ENCODE data around the gene AP2A2. TPM values are rescaled to one million over a fixed set of nuclear protein-coding genes. Genes with fewer than 3 reads are reported as not detected.

The AP2A2 gene
- total RNA-seq, 1 donor from 2014 or later, result 69.7 TPM

DNA sequence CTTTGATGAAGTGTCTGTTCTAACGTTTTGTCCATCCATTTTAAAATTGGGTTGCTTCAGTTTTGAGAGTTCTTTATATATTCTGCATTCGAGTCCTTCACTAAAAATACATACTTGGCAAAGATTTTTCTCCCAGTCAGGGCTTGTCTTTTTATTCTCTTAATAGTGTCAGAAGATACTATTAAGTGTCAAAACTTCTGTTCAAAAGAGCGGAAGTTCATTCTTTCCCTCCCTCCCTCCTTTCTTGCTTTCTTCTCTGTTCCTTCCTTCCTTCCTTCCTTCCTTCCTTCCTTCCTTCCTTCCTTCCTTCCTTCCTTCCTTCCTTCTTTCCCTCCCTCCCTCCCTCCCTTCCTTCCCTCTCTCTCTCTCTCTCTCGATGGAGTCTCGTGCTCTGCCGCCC, 118.5 kb downstream of the AP2A2 start:
- Mint-ChIP-seq H3K4me1 (ENCODE audit: low read depth) (no peaks in the 10 kb centered on the region), H3K4me3 (ENCODE audit: unreplicated experiment) (no peak overlapping the region), H3K36me3 (ENCODE audit: low read depth) (peaks cover 3% of the 10 kb centered on the region), H3K27me3 (ENCODE audit: low read depth) (peaks cover 31% of the 10 kb centered on the region), H3K27ac (ENCODE audit: unreplicated experiment) (no peak overlapping the region), H3K9me3 (ENCODE audit: low read depth) (peaks cover 5% of the 10 kb centered on the region)
- TF ChIP-seq, protein P1, sequence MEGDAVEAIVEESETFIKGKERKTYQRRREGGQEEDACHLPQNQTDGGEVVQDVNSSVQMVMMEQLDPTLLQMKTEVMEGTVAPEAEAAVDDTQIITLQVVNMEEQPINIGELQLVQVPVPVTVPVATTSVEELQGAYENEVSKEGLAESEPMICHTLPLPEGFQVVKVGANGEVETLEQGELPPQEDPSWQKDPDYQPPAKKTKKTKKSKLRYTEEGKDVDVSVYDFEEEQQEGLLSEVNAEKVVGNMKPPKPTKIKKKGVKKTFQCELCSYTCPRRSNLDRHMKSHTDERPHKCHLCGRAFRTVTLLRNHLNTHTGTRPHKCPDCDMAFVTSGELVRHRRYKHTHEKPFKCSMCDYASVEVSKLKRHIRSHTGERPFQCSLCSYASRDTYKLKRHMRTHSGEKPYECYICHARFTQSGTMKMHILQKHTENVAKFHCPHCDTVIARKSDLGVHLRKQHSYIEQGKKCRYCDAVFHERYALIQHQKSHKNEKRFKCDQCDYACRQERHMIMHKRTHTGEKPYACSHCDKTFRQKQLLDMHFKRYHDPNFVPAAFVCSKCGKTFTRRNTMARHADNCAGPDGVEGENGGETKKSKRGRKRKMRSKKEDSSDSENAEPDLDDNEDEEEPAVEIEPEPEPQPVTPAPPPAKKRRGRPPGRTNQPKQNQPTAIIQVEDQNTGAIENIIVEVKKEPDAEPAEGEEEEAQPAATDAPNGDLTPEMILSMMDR (IDR thresholded peaks at IDR 0.05), result no peak
- DNase-seq (ENCODE audit: low spot score), result no peak

DNA sequence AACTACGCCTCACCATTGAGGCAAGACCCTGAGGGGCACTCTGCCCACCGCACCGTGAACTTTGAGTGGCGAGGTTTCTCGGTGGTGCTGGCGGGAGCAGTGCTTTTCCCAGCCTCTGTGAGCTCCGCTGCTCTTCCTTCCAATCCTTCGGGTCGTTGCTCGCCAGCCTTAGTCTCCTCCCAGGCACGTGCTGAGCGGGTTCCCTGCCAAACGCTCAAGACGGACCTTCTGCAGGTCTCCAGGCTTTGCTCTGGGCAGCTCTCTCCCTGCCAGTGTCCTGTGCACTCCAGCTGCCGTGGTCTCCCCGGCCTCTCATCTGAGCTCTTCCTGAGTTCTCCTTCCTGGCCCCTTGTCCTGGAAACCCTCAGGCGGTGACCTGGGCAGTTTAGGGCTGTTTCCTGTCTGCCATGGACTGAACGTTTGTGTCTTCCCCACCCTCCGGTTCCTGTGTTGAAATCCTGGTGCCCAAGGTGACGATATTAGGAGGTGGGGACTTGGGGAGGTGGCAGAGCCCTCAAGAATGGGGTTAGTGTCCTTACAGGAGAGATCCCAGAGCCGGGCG, 122.0 kb downstream of the AP2A2 start:
- Mint-ChIP-seq H3K36me3 (ENCODE audit: low read depth) (peaks cover 3% of the 10 kb centered on the region), H3K27me3 (ENCODE audit: low read depth) (peaks cover 31% of the 10 kb centered on the region), H3K4me3 (ENCODE audit: unreplicated experiment) (no peak overlapping the region), H3K4me1 (ENCODE audit: low read depth) (no peaks in the 10 kb centered on the region), H3K27ac (ENCODE audit: unreplicated experiment) (no peak overlapping the region), H3K9me3 (ENCODE audit: low read depth) (peaks cover 5% of the 10 kb centered on the region)
- TF ChIP-seq, protein P1 (IDR thresholded peaks at IDR 0.05), result no peak
- no peak for DNase-seq (ENCODE audit: low spot score)

DNA sequence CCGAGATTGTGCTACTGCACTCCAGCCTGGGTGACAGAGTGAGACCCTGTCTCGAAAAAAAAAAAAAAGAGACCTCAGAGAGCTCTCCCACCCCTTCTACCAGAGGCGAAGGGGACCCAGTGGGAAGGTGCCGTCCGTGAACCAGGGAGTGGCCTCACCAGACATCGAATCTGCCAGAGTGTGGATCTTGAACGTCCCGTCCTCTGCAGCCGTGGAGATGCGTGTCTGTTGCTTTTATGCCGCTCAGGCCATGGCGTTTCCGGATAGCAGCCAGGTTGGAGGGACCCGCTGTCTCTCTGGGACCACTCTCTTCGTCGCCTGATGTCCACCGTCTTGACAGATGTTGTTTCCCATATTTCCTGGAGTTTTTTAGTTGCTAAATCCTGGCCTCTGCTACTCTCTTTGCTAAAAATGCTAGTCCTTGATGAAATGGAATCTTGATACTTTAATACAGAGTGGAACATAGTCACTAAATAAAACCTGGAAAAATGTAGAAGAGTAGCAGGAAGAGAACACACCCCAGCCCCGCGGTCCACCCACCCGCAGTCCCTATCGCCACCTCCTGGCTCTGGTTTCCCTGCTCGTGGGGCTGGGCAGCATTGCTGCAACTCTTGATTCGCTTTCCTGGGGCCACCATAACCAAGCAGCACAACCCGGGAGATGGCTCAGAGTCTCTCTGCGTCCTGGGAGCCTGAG, 122.9 kb downstream of the AP2A2 start:
- peaks cover 3% of the 10 kb centered on the region for H3K36me3 Mint-ChIP-seq (ENCODE audit: low read depth)
- no peak overlapping the region for H3K4me3 Mint-ChIP-seq (ENCODE audit: unreplicated experiment)
- TF ChIP-seq, protein P1 (IDR thresholded peaks at IDR 0.05), result peak; percentile 24
- H3K9me3 Mint-ChIP-seq (ENCODE audit: low read depth), result peaks cover 5% of the 10 kb centered on the region
- H3K27ac Mint-ChIP-seq (ENCODE audit: unreplicated experiment), result no peak overlapping the region
- no peaks in the 10 kb centered on the region for H3K4me1 Mint-ChIP-seq (ENCODE audit: low read depth)
- DNase-seq (ENCODE audit: low spot score), result no peak
- H3K27me3 Mint-ChIP-seq (ENCODE audit: low read depth), result peaks cover 31% of the 10 kb centered on the region

DNA sequence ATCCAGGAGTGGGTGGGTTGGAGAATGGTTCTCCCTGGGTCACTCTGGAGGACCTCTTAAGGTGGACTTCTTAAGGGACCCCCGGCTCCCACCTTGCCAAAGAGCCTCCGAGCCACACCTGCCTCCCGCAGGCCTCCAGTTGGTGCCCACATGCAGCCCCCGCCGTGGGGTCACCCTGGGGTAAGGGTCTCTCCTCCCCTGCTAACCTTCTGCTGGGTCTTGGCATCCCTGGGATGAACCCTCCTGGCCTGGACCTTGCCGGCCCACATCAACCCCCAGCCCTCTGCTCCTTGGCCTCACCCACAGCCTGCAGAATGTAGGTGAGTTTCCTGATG, 123.4 kb downstream of the AP2A2 start:
- H3K4me3 Mint-ChIP-seq (ENCODE audit: unreplicated experiment), result no peak overlapping the region
- H3K27ac Mint-ChIP-seq (ENCODE audit: unreplicated experiment), result no peak overlapping the region
- TF ChIP-seq, protein P1 (IDR thresholded peaks at IDR 0.05), result no peak

DNA sequence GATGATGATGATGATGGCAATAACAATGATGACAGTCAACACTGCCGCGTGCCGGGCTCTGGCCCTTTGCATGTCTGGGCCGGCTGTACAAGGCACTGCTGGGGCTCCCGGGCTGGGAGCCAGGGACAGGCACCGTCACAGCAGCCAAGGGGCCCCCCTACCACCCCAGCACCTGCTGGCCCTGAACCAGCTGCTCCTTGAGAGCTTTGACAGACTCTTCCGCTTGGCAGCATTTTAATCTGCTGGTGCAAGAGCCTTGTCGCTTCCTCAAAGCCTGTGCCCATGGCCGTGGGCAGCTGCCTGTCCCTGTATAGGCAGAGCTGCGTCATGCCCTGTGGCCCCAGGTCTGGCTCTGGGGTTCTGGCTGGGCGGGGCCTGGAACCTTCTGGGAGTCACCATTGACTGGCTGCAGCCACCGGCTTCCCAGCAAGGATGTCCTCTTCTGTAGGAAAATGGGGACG, 123.8 kb downstream of the AP2A2 start:
- peaks cover 27% of the 10 kb centered on the region for H3K27me3 Mint-ChIP-seq (ENCODE audit: low read depth)
- TF ChIP-seq, protein P1 (IDR thresholded peaks at IDR 0.05), result no peak
- no peak overlapping the region for H3K27ac Mint-ChIP-seq (ENCODE audit: unreplicated experiment)
- H3K4me1 Mint-ChIP-seq (ENCODE audit: low read depth), result no peaks in the 10 kb centered on the region
- no peak overlapping the region for H3K4me3 Mint-ChIP-seq (ENCODE audit: unreplicated experiment)
- DNase-seq (ENCODE audit: low spot score), result no peak
- H3K36me3 Mint-ChIP-seq (ENCODE audit: low read depth), result peaks cover 3% of the 10 kb centered on the region
- H3K9me3 Mint-ChIP-seq (ENCODE audit: low read depth), result peaks cover 5% of the 10 kb centered on the region

More for the DNA sequence above, 123.4 kb downstream of the AP2A2 start:
- DNase-seq (ENCODE audit: low spot score), result no peak
- Mint-ChIP-seq H3K9me3 (ENCODE audit: low read depth) (peaks cover 5% of the 10 kb centered on the region), H3K4me1 (ENCODE audit: low read depth) (no peaks in the 10 kb centered on the region), H3K36me3 (ENCODE audit: low read depth) (peaks cover 3% of the 10 kb centered on the region), H3K27me3 (ENCODE audit: low read depth) (peaks cover 28% of the 10 kb centered on the region)

All from chondrocyte (in vitro differentiated cells).